Esophagus squamous epithelium (tissue), 4 donors: ENCODE measurements around the gene COL4A2.

ENCODE experiments used
- POLR2A ChIP-seq, 4 donors: fragments of 450-650 bp; IDR thresholded peaks; one replicate each; pipeline ENCODE4 v1.6.1; 2017; ENCODE audit warnings: antibody characterized with exemption in 4 of 4, mild to moderate bottlenecking in 4 of 4, moderate library complexity in 3 of 4
- TF ChIP-seq, protein P1 (sequence below), 6 experiments: fragments of 450-650 bp in 4 of 6; fragments of 200-600 bp in 2 of 6; sonication (generic) in 2 of 6; IDR thresholded peaks; one replicate each; pipeline ENCODE4 v1.5.1; 2016 to 2019; ENCODE audit warnings: antibody characterized with exemption in 6 of 6, mild to moderate bottlenecking in 4 of 6, moderate library complexity in 4 of 6

DNA sequence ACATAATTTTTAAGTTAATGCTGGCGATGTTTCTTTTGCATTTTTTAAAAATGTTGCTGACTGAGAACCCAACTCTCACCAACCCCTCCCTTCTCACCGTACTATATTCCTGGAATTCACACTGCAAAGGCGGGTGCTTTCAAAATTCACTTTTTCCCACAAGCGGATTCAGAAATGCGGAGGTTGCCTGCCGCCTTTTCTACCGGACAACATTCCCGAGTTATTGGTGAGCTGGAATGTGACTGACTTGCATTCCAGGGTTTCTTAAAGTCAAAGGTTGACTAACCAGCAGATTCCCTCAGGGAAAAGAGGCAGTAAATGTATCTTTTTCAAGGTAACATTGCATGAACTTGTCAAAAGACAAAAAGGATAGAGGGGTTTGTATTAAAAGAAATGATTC, 141.1 kb downstream of the COL4A2 start:
- TF ChIP-seq, protein P1, sequence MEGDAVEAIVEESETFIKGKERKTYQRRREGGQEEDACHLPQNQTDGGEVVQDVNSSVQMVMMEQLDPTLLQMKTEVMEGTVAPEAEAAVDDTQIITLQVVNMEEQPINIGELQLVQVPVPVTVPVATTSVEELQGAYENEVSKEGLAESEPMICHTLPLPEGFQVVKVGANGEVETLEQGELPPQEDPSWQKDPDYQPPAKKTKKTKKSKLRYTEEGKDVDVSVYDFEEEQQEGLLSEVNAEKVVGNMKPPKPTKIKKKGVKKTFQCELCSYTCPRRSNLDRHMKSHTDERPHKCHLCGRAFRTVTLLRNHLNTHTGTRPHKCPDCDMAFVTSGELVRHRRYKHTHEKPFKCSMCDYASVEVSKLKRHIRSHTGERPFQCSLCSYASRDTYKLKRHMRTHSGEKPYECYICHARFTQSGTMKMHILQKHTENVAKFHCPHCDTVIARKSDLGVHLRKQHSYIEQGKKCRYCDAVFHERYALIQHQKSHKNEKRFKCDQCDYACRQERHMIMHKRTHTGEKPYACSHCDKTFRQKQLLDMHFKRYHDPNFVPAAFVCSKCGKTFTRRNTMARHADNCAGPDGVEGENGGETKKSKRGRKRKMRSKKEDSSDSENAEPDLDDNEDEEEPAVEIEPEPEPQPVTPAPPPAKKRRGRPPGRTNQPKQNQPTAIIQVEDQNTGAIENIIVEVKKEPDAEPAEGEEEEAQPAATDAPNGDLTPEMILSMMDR (IDR thresholded peaks at IDR 0.05): no peak
- TF ChIP-seq POLR2A (IDR thresholded peaks at IDR 0.05): no peak
